Gastroesophageal sphincter (tissue), 4 donors: ENCODE measurements around the gene C16orf46. TPM values are rescaled to one million over a fixed set of nuclear protein-coding genes. Genes with fewer than 3 reads are reported as not detected.
A peak's percentile ranks its signal among the peaks of the same experiment; 100 is the strongest.

Experiments
- ATAC-seq: fragments of 150-250 bp; one replicate; pipeline ENCODE4 v1.9.1; 2016; ENCODE audit warnings: mild to moderate bottlenecking, moderate library complexity
- H3K27ac ChIP-seq, 4 donors: fragments of 200-600 bp; sonication (generic) in 3 of 4; 1 replicate in 3 of 4; 2 replicates in 1 of 4; pipeline ENCODE4 v1.5.1; 2016 to 2019
- H3K27me3 ChIP-seq: fragments of 200-600 bp; sonication (generic); one replicate; pipeline ENCODE4 v1.5.1; 2019
- H3K36me3 ChIP-seq, 2 donors: fragments of 200-600 bp; sonication (generic); one replicate each; pipeline ENCODE4 v1.5.1; 2019; ENCODE audit warnings: control low read depth in 1 of 2
- H3K4me1 ChIP-seq, 3 donors: fragments of 200-600 bp; sonication (generic); 1 replicate in 2 of 3; 2 replicates in 1 of 3; pipeline ENCODE4 v1.5.1; 2016 to 2019; ENCODE audit warnings: control low read depth in 2 of 3
- H3K4me3 ChIP-seq, 2 donors: fragments of 200-600 bp; sonication (generic); one replicate each; pipeline ENCODE4 v1.5.1; 2019; ENCODE audit warnings: mild to moderate bottlenecking in 1 of 2, moderate library complexity in 1 of 2
- H3K9me3 ChIP-seq, 3 donors: fragments of 200-600 bp; sonication (generic); one replicate each; pipeline ENCODE4 v1.5.1; 2017 to 2019; ENCODE audit warnings: control low read depth in 2 of 3
- EP300 ChIP-seq: sonication (generic); formaldehyde crosslinking; IDR thresholded peaks from one replicate; pipeline ENCODE4 v1.6.1; 2017; ENCODE audit warnings: antibody characterized with exemption, mild to moderate bottlenecking
- POLR2A ChIP-seq, 2 donors: fragments of 450-650 bp; IDR thresholded peaks; one replicate each; pipeline ENCODE4 v1.6.1; 2017; ENCODE audit warnings: antibody characterized with exemption in 2 of 2, mild to moderate bottlenecking in 2 of 2, moderate library complexity in 1 of 2
- POLR2AphosphoS5 ChIP-seq: sonication (generic); formaldehyde crosslinking; IDR thresholded peaks from one replicate; pipeline ENCODE4 v1.6.1; 2017; ENCODE audit warnings: antibody characterized with exemption
- WGBS, 2 donors: methylation state at CpG; one replicate each; pipeline ENCODE4 v1.1.5; 2018; ENCODE audit warnings: low coverage in 1 of 2; 5-methylcytosine and 5-hydroxymethylcytosine counted together
- total RNA-seq, 4 donors: library from RNA; depleted of rRNA; stranded (reverse); fragments of >200 nt; gene quantifications; one replicate each; pipeline ENCODE4 v1.1.0, GENCODE V29; 2016
- TF ChIP-seq, protein P1 (sequence below), 4 experiments: fragments of 200-600 bp in 2 of 4; fragments of 450-650 bp in 2 of 4; sonication (generic) in 1 of 4; IDR thresholded peaks; one replicate each; pipeline ENCODE4 v1.5.1; 2017 to 2019; ENCODE audit warnings: antibody characterized with exemption in 4 of 4, mild to moderate bottlenecking in 2 of 4, moderate library complexity in 2 of 4

Gene C16orf46
- total RNA-seq, 4 donors from 2014 or later = 0.42 to 3.9 (median 0.62) TPM; not detected in 1

DNA sequence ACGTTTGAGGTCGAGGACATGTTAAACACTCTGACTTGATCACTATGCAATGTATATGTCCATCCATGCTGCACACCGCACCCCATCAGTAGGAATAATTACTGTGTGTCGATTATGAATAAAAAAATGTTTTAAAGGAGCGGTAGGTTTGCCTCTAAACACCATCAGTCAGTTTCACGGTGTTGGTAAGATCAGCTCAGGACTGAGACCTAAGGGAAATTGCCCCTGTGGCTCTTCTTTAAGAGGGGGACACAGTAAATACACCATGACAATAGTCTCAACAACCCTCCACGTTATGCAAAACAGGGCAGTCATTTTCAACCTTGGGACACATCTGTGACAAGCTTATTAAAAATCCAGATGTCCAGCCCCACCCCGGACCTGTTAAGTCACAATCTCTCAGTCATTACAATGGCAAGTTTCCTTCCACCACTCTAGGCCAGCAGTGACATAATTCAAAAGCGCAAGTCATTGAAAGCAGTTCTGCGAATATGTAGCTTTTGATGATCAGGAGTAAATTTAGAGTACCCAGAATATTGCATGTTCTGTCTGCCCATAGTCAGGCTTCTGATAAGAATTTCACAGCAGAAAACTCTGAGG is 40.2 kb downstream of the C16orf46 start:
- Histone ChIP-seq H3K4me3 (peak overlapping the region; percentile 71 to 72), H3K4me1 (peaks cover 0 to 47% (median 15%) of the 10 kb centered on the region in 3 donors), H3K36me3 (peaks cover 0 to 22% of the 10 kb centered on the region in 2 donors), H3K27me3 (no peaks in the 10 kb centered on the region), H3K27ac (peak overlapping the region in 3 of 4 donors; percentile 85 to 89 (median 85)), H3K9me3 (no peaks in the 10 kb centered on the region)
- no peak for ATAC-seq
- TF ChIP-seq EP300 = no peak
- TF ChIP-seq POLR2A (IDR thresholded peaks at IDR 0.05) = no peak
- no peak for TF ChIP-seq POLR2AphosphoS5
- TF ChIP-seq, protein P1, sequence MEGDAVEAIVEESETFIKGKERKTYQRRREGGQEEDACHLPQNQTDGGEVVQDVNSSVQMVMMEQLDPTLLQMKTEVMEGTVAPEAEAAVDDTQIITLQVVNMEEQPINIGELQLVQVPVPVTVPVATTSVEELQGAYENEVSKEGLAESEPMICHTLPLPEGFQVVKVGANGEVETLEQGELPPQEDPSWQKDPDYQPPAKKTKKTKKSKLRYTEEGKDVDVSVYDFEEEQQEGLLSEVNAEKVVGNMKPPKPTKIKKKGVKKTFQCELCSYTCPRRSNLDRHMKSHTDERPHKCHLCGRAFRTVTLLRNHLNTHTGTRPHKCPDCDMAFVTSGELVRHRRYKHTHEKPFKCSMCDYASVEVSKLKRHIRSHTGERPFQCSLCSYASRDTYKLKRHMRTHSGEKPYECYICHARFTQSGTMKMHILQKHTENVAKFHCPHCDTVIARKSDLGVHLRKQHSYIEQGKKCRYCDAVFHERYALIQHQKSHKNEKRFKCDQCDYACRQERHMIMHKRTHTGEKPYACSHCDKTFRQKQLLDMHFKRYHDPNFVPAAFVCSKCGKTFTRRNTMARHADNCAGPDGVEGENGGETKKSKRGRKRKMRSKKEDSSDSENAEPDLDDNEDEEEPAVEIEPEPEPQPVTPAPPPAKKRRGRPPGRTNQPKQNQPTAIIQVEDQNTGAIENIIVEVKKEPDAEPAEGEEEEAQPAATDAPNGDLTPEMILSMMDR (IDR thresholded peaks at IDR 0.05) = no peak
- 7 to 20% methylated on average over 5 to 10 of the region's 10 CpGs for WGBS, 2 donors

DNA sequence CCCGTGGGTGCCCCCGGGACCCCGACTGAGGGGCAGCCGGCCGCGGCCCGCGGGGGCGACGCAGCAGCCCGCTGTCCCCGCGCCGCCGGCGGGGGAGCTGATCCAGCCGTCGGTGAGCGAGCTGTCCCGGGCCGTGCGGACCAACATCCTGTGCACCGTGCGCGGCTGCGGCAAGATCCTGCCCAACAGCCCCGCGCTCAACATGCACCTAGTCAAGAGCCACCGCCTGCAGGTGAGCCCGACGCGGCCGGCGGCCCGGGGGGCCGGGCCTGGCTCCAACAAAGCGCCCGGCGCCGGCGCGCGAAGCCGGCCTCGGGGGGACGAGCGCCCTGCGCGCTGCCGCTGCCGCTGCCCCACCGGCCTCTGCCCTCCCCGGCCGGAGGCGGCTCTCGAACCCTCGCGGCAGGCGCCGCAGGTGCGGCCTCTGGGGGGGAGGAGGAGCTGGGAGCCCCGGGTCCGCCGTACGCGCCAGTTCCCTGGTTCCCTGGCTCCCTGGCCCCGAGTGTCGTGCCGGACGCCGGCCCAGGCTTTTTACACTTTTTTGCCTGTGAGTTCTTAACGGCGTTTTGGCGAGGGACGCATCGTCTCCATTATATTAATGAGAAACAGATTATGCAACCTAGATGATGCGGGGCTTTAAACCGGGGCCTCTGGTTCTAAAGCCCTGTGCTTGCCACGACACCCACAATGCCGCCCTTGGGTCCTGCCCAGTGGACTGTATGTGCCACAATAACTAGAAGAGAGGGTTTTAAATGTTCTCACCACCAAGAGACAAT is 40.9 kb downstream of the C16orf46 start:
- Histone ChIP-seq H3K4me3 (peak overlapping the region; percentile 71 to 72), H3K36me3 (peaks cover 0 to 16% of the 10 kb centered on the region in 2 donors), H3K27ac (peak overlapping the region in 3 of 4 donors; percentile 85 to 89 (median 85)), H3K27me3 (no peaks in the 10 kb centered on the region), H3K9me3 (no peaks in the 10 kb centered on the region), H3K4me1 (peaks cover 0 to 47% (median 15%) of the 10 kb centered on the region in 3 donors)
- ATAC-seq = peak; percentile 64
- WGBS, 2 donors = 0% methylated on average over 3 to 9 of the region's 80 CpGs
- no peak for TF ChIP-seq POLR2AphosphoS5
- TF ChIP-seq POLR2A (IDR thresholded peaks at IDR 0.05) = no peak
- no peak for TF ChIP-seq EP300
- TF ChIP-seq, protein P1 (IDR thresholded peaks at IDR 0.05) = no peak

DNA sequence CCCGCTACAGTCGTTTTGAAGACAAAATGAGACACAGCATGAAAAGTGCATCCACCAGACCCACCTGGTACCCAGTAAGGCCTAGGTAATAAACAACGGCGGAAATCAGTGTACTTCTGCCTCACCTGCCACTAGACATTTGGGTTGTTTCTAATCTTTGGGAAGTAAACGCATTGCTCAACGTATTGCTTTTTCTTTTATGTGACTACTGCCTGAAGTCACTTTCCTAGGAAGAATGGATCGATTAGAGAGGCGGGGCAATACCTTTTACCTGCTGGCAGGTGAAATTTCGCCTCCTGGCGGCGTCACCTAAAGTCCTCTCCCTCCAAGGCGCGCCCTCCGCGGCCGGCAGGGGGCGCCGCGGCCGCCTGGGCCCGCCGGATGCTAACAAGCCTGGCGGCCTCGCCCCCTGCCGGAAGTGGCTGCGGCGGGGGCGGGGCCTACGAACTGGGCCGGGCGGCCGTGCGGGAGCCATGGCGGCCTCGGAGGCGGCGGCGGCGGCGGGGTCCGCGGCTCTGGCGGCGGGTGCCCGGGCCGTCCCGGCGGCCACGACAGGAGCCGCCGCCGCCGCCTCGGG is 41.6 kb downstream of the C16orf46 start, which contains the start of gene ATMIN:
TSS of gene ATMIN (plus strand) at position 445 of the 577 bp plus-strand sequence. CDS start at position 474, 29 bp downstream.
- Histone ChIP-seq H3K27ac (peak within 1 kb of the TSS in 3 of 4 donors; percentile 85 to 89 (median 85)), H3K27me3 (no peaks in the 10 kb centered on the region)

DNA sequence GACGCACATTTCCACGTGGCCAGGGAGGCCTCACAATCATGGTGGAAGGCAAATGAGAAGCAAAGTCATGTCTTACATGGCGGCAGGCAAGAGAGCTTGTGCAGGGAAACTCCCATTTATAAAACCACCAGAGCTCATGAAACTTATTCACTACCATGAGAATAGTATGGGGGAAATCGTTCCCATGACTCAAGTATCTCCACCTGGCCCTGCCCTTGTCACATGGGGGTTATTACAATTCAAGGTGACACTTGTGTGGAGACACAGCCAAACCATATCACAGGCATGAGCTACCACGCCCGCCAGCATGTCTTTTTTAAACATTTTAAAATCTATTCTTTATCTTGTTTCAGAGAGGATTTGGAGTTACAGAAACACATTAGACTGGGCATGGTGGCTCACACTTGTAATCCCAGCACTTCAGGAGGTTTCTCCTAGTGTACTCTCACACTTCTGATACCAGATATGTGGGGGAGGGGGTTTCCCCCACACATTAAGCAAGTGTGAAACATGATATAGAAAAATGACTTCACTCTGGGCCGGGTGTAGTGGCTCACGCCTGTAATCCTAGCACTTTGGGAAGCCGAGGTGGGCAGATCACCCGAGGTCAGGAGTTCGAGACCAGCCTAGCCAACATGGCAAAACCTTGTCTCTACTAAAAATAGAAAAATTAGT is 47.0 kb downstream of the C16orf46 start:
- 89 to 92% methylated on average over 5 to 11 of the region's 11 CpGs for WGBS, 2 donors
- Histone ChIP-seq H3K9me3 (no peaks in the 10 kb centered on the region), H3K4me3 (no peak overlapping the region), H3K27ac (no peak overlapping the region), H3K36me3 (peaks cover 0 to 12% of the 10 kb centered on the region in 2 donors), H3K4me1 (peaks cover 0 to under 1% (median 0%) of the 10 kb centered on the region in 3 donors), H3K27me3 (no peaks in the 10 kb centered on the region)
- ATAC-seq = no peak
- TF ChIP-seq POLR2A (IDR thresholded peaks at IDR 0.05) = no peak
- TF ChIP-seq EP300 = no peak
- TF ChIP-seq, protein P1 (IDR thresholded peaks at IDR 0.05) = no peak
- TF ChIP-seq POLR2AphosphoS5 = no peak

More for the DNA sequence above, 41.6 kb downstream of the C16orf46 start, which contains the start of gene ATMIN:
- WGBS, 2 donors = 14 to 45% methylated on average over 5 to 11 of the region's 54 CpGs
- peak; percentile 98 for ATAC-seq
- peaks cover 0 to 11% of the 10 kb centered on the region in 2 donors for H3K36me3 ChIP-seq
- TF ChIP-seq, protein P1 (IDR thresholded peaks at IDR 0.05) = peak; percentile 90 to 99 (median 98)
- TF ChIP-seq EP300 = no peak
- TF ChIP-seq POLR2A (IDR thresholded peaks at IDR 0.05) = peak in 1 of 2 donors; percentile 41
- TF ChIP-seq POLR2AphosphoS5 = no peak
- peaks cover 0 to 47% (median 15%) of the 10 kb centered on the region in 3 donors for H3K4me1 ChIP-seq
- H3K4me3 ChIP-seq = peak within 1 kb of the TSS; percentile 71 to 72
- H3K9me3 ChIP-seq = no peaks in the 10 kb centered on the region
